Measurements from ENCODE around the gene PTPRK. TPM values are rescaled to one million over a fixed set of nuclear protein-coding genes. Genes with fewer than 3 reads are reported as not detected.

Gene PTPRK
- total RNA-seq, 1 donor = 70.2 TPM

DNA sequence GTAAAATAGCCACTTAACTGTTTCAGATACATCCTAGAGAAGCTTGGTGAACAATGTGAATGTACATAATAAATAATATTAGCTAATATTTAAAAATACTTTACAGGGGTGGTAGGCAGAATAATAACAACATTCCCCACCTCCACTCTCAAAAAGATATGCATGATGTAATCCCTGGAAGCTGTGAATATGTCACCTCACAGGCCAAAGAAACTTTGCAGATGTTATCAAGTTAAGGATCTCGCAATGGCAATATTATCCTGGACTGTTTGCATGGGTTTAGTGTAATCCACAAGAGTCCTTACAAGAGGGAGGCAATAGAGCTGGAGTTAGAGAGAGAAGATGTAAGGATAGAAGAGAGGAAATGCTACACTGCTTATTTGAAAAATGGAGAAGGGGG lies 7.0 kb upstream of the PTPRK start:
- no peak overlapping the region for H3K4me3 ChIP-seq (ENCODE audit: low read depth, low read length)
- no peak for DNase-seq (ENCODE audit: low read depth)
- TF ChIP-seq, protein P1, sequence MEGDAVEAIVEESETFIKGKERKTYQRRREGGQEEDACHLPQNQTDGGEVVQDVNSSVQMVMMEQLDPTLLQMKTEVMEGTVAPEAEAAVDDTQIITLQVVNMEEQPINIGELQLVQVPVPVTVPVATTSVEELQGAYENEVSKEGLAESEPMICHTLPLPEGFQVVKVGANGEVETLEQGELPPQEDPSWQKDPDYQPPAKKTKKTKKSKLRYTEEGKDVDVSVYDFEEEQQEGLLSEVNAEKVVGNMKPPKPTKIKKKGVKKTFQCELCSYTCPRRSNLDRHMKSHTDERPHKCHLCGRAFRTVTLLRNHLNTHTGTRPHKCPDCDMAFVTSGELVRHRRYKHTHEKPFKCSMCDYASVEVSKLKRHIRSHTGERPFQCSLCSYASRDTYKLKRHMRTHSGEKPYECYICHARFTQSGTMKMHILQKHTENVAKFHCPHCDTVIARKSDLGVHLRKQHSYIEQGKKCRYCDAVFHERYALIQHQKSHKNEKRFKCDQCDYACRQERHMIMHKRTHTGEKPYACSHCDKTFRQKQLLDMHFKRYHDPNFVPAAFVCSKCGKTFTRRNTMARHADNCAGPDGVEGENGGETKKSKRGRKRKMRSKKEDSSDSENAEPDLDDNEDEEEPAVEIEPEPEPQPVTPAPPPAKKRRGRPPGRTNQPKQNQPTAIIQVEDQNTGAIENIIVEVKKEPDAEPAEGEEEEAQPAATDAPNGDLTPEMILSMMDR (IDR thresholded peaks at IDR 0.05; ENCODE audit: insufficient read depth, low read length) = no peak

- TF ChIP-seq, protein P1 (IDR thresholded peaks at IDR 0.05; ENCODE audit: insufficient read depth, low read length) = no peak
- H3K4me3 ChIP-seq (ENCODE audit: low read depth, low read length) = no peak overlapping the region
- DNase-seq (ENCODE audit: low read depth) = no peak
Observed at GRCh38 chr6:128526152-128526914, 5.9 kb upstream of the PTPRK start.

GRCh38 chr6:128525406-128525805 lies 5.0 kb upstream of the PTPRK start:
- TF ChIP-seq, protein P1 (IDR thresholded peaks at IDR 0.05; ENCODE audit: insufficient read depth, low read length) = no peak
- DNase-seq (ENCODE audit: low read depth) = no peak
- no peak overlapping the region for H3K4me3 ChIP-seq (ENCODE audit: low read depth, low read length)

- no peak for DNase-seq (ENCODE audit: low read depth)
- peak overlapping the region; percentile 81 for H3K4me3 ChIP-seq (ENCODE audit: low read depth, low read length)
- TF ChIP-seq, protein P1 (IDR thresholded peaks at IDR 0.05; ENCODE audit: insufficient read depth, low read length) = no peak
Observed at GRCh38 chr6:128521282-128521632, 858 bp upstream of the PTPRK start.

- TF ChIP-seq, protein P1 (IDR thresholded peaks at IDR 0.05; ENCODE audit: insufficient read depth, low read length) = no peak
- peak; percentile 68 for DNase-seq (ENCODE audit: low read depth)
Observed at GRCh38 chr6:128519931-128520435, 416 bp downstream of the PTPRK start.

DNA sequence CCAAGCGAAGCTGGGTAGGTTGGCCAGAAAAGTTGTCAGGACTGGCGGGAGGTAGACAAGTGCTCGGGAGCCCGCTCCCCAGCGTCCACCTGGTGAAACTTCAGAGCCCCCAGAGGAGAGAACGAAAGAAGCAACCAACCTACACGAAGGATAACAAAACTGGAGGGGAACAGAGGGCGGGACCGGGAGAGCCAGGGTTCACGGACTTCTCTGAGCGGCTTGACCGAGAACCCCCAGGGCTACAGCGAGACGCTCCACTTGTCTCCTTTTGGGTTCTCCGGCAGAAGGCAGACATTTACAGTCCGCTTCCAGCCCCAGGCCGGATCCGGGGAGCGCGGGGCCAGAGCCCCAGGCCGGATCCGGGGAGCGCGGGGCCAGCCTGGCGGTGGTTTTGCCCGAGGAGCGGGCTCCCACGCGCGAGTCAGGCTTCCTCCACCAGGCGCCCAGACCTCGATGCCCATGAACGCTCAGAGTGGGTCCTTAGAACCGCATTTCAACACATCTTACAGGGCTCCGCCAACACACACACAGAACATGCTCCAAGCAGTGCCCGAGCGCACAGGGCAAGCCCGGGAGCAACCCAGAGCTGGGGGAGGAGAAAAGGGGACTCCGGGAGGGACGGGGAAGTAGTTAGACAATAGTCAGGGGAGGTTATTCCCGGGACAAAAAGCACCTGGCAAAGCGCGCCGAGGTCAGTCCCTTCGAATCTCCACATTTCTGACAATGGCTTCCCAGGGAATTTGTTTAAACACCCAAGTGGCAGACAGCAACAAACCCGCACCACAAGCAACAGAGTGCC lies 1.1 kb downstream of the PTPRK start:
- TF ChIP-seq, protein P1 (IDR thresholded peaks at IDR 0.05; ENCODE audit: insufficient read depth, low read length) = peak; percentile 39
- peak; percentile 54 for DNase-seq (ENCODE audit: low read depth)

More at GRCh38 chr6:128519931-128520435, 416 bp downstream of the PTPRK start:
- H3K4me3 ChIP-seq (ENCODE audit: low read depth, low read length) = peak overlapping the region; percentile 98

More for the DNA sequence above, 1.1 kb downstream of the PTPRK start:
- peak overlapping the region; percentile 98 for H3K4me3 ChIP-seq (ENCODE audit: low read depth, low read length)
